HepG2 (cell line): ENCODE results near the gene STX1B. TPM values are rescaled to one million over a fixed set of nuclear protein-coding genes. Genes with fewer than 3 reads are reported as not detected.

Experiments
- ATAC-seq: fragments of 200-7000 bp; cut with Tn5 transposase; 3 replicates; pipeline ENCODE4 v1.9.1; 2020; ENCODE audit warnings: mild to moderate bottlenecking, moderate library complexity
- BruUV-seq: library from RNA; stranded (reverse); fragments of 400-500 nt; replicated peaks from 2 replicates; lab custom pipeline; 2021; lab: Mats Ljungman, UMichigan
- CTCF ChIA-PET: fragments of 300-600 bp; formaldehyde crosslinking; extraction: SDS; loops from one replicate; lab custom pipeline; 2021; ENCODE audit warnings: low total read pairs, inconsistent platforms, low intra/inter-chr PET ratio; lab: Yijun Ruan, JAX
- POLR2A ChIA-PET: fragments of 350-600 bp; sonication (Branson Sonifier 250); formaldehyde crosslinking; loops from one replicate; lab custom pipeline; 2020; ENCODE audit warnings: antibody characterized with exemption, inconsistent platforms; lab: Yijun Ruan, JAX
- DNase-seq: peaks from one replicate; pipeline ENCODE4 v3.0.0-alpha.2; 2015; ENCODE audit warnings: low spot score
- FAIRE-seq: peaks from 3 replicates; lab custom pipeline; 2011; peaks lifted over from hg19 to GRCh38; lab: Jason Lieb, UNC
- H2AFZ ChIP-seq: one replicate; pipeline ENCODE4 v1.6.1; 2011; ENCODE audit warnings: low read length, inconsistent platforms
- H3K27ac ChIP-seq: fragments of 300-600 bp; 3 replicates; pipeline ENCODE4 v1.8.0; 2011; ENCODE audit warnings: mixed run types, mild to moderate bottlenecking, mixed read lengths, low read length, inconsistent platforms; ENCODE audit not compliant: insufficient read depth; ENCODE audit errors: extremely low read length
- H3K27me3 ChIP-seq, 2 experiments: fragments of 200-600 bp in 1 of 2; 2 replicates in 1 of 2; 3 replicates in 1 of 2; pipeline versions ENCODE4 v1.6.0 to v1.8.0; 2011; ENCODE audit warnings: low read length in 2 of 2, mild to moderate bottlenecking in 2 of 2, moderate library complexity in 2 of 2, inconsistent platforms in 1 of 2; ENCODE audit not compliant: insufficient read depth in 2 of 2, control insufficient read depth in 1 of 2
- H3K36me3 ChIP-seq, 2 experiments: fragments of 200-600 bp in 1 of 2; replicated peaks in 1 of 2; 2 replicates in 1 of 2; 3 replicates in 1 of 2; pipeline versions ENCODE4 v1.5.1 to v1.8.0; 2011; ENCODE audit warnings: low read length in 2 of 2, inconsistent platforms in 1 of 2; ENCODE audit not compliant: insufficient read depth in 2 of 2, control insufficient read depth in 1 of 2
- H3K4me1 ChIP-seq: 2 replicates; pipeline ENCODE4 v1.5.1; 2012; ENCODE audit warnings: low read length, inconsistent platforms; ENCODE audit not compliant: insufficient read depth
- H3K4me2 ChIP-seq: 2 replicates; pipeline ENCODE4 v1.6.0; 2011; ENCODE audit warnings: low read depth, low read length, inconsistent platforms
- H3K4me3 ChIP-seq, 3 experiments: fragments of 200-600 bp in 1 of 3; sonication (generic), shearing (Covaris generic) in 1 of 3; replicated peaks in 1 of 3; 2 replicates each; pipeline ENCODE4 v1.5.1; 2011 to 2016; ENCODE audit warnings: low read length in 3 of 3, inconsistent platforms in 2 of 3, low read depth in 2 of 3, mild to moderate bottlenecking in 2 of 3, control low read depth in 1 of 3, mixed read lengths in 1 of 3; ENCODE audit not compliant: insufficient read depth in 1 of 3
- H3K79me2 ChIP-seq: one replicate; pipeline ENCODE4 v1.6.1; 2011; ENCODE audit warnings: low read length, inconsistent platforms; ENCODE audit not compliant: insufficient read depth
- H3K9ac ChIP-seq: 2 replicates; pipeline ENCODE4 v1.6.0; 2011; ENCODE audit warnings: mild to moderate bottlenecking, low read depth, low read length, inconsistent platforms; ENCODE audit not compliant: insufficient read depth
- H3K9me3 ChIP-seq: 2 replicates; pipeline ENCODE4 v1.5.1; 2012; ENCODE audit warnings: mild to moderate bottlenecking, low read length
- H4K20me1 ChIP-seq: 2 replicates; pipeline ENCODE4 v1.6.0; 2011; ENCODE audit warnings: inconsistent platforms, mild to moderate bottlenecking, low read length, moderate library complexity; ENCODE audit not compliant: insufficient read depth
- BCL3 ChIP-seq: sonication (generic); formaldehyde crosslinking; IDR thresholded peaks from 2 replicates; pipeline ENCODE4 v1.5.1; 2020; ENCODE audit warnings: mild to moderate bottlenecking, missing genetic modification reagents, moderate library complexity
- BHLHE40 ChIP-seq: IDR thresholded peaks from 2 replicates; pipeline ENCODE4 v1.6.1; 2011; ENCODE audit warnings: low read length, improper control_type of control experiment
- DNMT1 ChIP-seq: sonication (generic); formaldehyde crosslinking; IDR thresholded peaks from 2 replicates; pipeline ENCODE4 v1.5.1; 2020; ENCODE audit warnings: mild to moderate bottlenecking, missing genetic modification reagents
- ESRRA ChIP-seq: sonication (generic); formaldehyde crosslinking; IDR thresholded peaks from 2 replicates; pipeline ENCODE4 v1.5.1; 2020; ENCODE audit warnings: mild to moderate bottlenecking, low read depth, missing genetic modification reagents
- FOXK1 ChIP-seq: sonication (generic); formaldehyde crosslinking; IDR thresholded peaks from 2 replicates; pipeline ENCODE4 v1.4.0; 2020; ENCODE audit warnings: low read depth, missing genetic modification reagents, borderline replicate concordance
- HNF4A ChIP-seq: sonication (generic); formaldehyde crosslinking; IDR thresholded peaks from 2 replicates; pipeline ENCODE4 v1.4.0; 2020; ENCODE audit warnings: missing genetic modification reagents
- HNF4G ChIP-seq, 2 experiments: sonication (generic) in 1 of 2; formaldehyde crosslinking in 1 of 2; IDR thresholded peaks; 2 replicates each; pipeline versions ENCODE4 v1.4.0 to v1.6.1; 2011 to 2020; ENCODE audit warnings: borderline replicate concordance in 2 of 2, low read depth in 2 of 2, mild to moderate bottlenecking in 2 of 2, low read length in 1 of 2, missing genetic modification reagents in 1 of 2, moderate library complexity in 1 of 2
- JARID2 ChIP-seq: sonication (generic); formaldehyde crosslinking; IDR thresholded peaks from 2 replicates; pipeline ENCODE4 v1.8.1; 2023; ENCODE audit warnings: missing genetic modification reagents, inconsistent platforms; ENCODE audit not compliant: insufficient replicate concordance
- MTA3 ChIP-seq: sonication (generic); formaldehyde crosslinking; IDR thresholded peaks from 2 replicates; pipeline ENCODE4 v1.4.0; 2020; ENCODE audit warnings: missing genetic modification reagents
- NFIB ChIP-seq: sonication (generic); formaldehyde crosslinking; IDR thresholded peaks from 2 replicates; pipeline ENCODE4 v1.9.0; 2021; ENCODE audit warnings: missing genetic modification reagents, mild to moderate bottlenecking, borderline replicate concordance
- NR1H2 ChIP-seq: sonication (generic); formaldehyde crosslinking; IDR thresholded peaks from 2 replicates; pipeline ENCODE4 v1.8.1; 2022; ENCODE audit warnings: low read depth, missing genetic modification reagents, borderline replicate concordance
- SAP130 ChIP-seq: IDR thresholded peaks from 2 replicates; pipeline ENCODE4 v1.6.1; 2016; ENCODE audit warnings: low read depth
- SKIL ChIP-seq: sonication (generic); formaldehyde crosslinking; IDR thresholded peaks from 2 replicates; pipeline ENCODE4 v1.8.0; 2022; ENCODE audit warnings: missing genetic modification reagents, mild to moderate bottlenecking, moderate library complexity, borderline replicate concordance
- SOX6 ChIP-seq, 2 experiments: fragments of 450-650 bp in 1 of 2; sonication (generic) in 1 of 2; formaldehyde crosslinking in 1 of 2; IDR thresholded peaks; 2 replicates each; pipeline versions ENCODE4 v1.4.0 to v1.6.1; 2017 to 2020; ENCODE audit warnings: antibody characterized with exemption in 1 of 2, mild to moderate bottlenecking in 1 of 2, missing genetic modification reagents in 1 of 2
- TOE1 ChIP-seq: sonication (generic); formaldehyde crosslinking; IDR thresholded peaks from 2 replicates; pipeline ENCODE4 v1.4.0; 2020; ENCODE audit warnings: mild to moderate bottlenecking, missing genetic modification reagents
- ZNF704 ChIP-seq: sonication (generic); formaldehyde crosslinking; IDR thresholded peaks from 2 replicates; pipeline ENCODE4 v1.8.1; 2023; ENCODE audit warnings: mild to moderate bottlenecking, inconsistent platforms, moderate library complexity, missing genetic modification reagents, borderline replicate concordance
- ZNF766 ChIP-seq: sonication (generic); formaldehyde crosslinking; IDR thresholded peaks from 2 replicates; pipeline ENCODE4 v1.5.0; 2020; ENCODE audit warnings: missing genetic modification reagents, borderline replicate concordance
- ZNF776 ChIP-seq: sonication (generic); formaldehyde crosslinking; IDR thresholded peaks from 2 replicates; pipeline ENCODE4 v1.4.0; 2020; ENCODE audit warnings: mild to moderate bottlenecking, missing genetic modification reagents
- WGBS: methylation state at CpG from one replicate; pipeline ENCODE4 v1.1.6; 2017; ENCODE audit warnings: low lambda C conversion rate; 5-methylcytosine and 5-hydroxymethylcytosine counted together
- in situ Hi-C: cut with HindIII; loops from 2 replicates; pipeline ENCODE4 v1.10.0; 2017; ENCODE audit warnings: low pct_unique_long_range_greater_than_20kb; ENCODE audit not compliant: extremely low pct_ligation_motif_present
- intact Hi-C: fragments of 100-400 bp; cut with micrococcal nuclease; formaldehyde crosslinking; loops from one replicate; pipeline ENCODE4 v1.10.0; 2022; ENCODE audit not compliant: unreplicated experiment
- polyA plus RNA-seq, 8 experiments: library from polyadenylated mRNA; depleted of rRNA in 3 of 8; stranded (reverse) in 7 of 8; unstranded in 1 of 8; fragments of >200 nt; fragmentation: Illumina TruSeq in 4 of 8; extraction: Trizol in 4 of 8; gene quantifications; 2 replicates each; pipeline versions ENCODE4 v1.2.1 to v1.2.3, GENCODE V29; 2011 to 2016; ENCODE audit warnings: low read depth in 4 of 8, missing spikeins in 1 of 8, mixed read lengths in 1 of 8; ENCODE audit not compliant: insufficient read depth in 1 of 8
- total RNA-seq, 5 experiments: library from RNA; depleted of rRNA; stranded (reverse); fragments of >200 nt; fragmentation: Illumina TruSeq; extraction: Trizol; gene quantifications; 2 replicates each; pipeline ENCODE4 v1.2.3, GENCODE V29; 2016; ENCODE audit warnings: low read depth in 1 of 5

The STX1B gene
- total and polyA plus RNA-seq, 2 of the 13 experiments (the other 11 are each of a cell fraction or from before 2014, with no cell fraction given) = 2.1 to 3.0 TPM

GRCh38 chr16:31043352-31043751 is 32.9 kb upstream of the STX1B start:
- Histone ChIP-seq H3K4me1 (peaks cover 38% of the 10 kb centered on the region), H3K36me3 (peaks cover 0 to 7% of the 10 kb centered on the region in 2 experiments; a peak in 3 of 5 replicates), H2AFZ (no peak overlapping the region), H3K79me2 (no peaks in the 10 kb centered on the region), H3K9ac (no peak overlapping the region), H3K9me3 (no peaks in the 10 kb centered on the region), H3K27me3 (no peaks in the 10 kb centered on the region), H4K20me1 (no peaks in the 10 kb centered on the region), H3K4me2 (peak overlapping the region; percentile 1; the same call in 1 of the 2 replicates), H3K4me3 (no peak overlapping the region), H3K27ac (no peak overlapping the region)
- intact Hi-C loops = no loop called here
- ChIA-PET POLR2A (interaction anchor here (0.7 kb wide), 1 partner anchor 155 kb away, joined by 4 read pairs; no protein-coding TSS in a partner anchor), CTCF (no interaction called here)
- in situ Hi-C loops = no loop called here
- FAIRE-seq (peak; percentile 90), ATAC-seq (no peak; the same call in 2 of the 3 replicates), DNase-seq (peak; percentile 44)
- no TSS peak for BruUV-seq
- 43% methylated on average over 1 of the region's 1 CpG for WGBS
- TF ChIP-seq FOXK1 (CRISPR knock-in tag) (no peak), ZNF766 (no peak), TOE1 (CRISPR knock-in tag) (no peak), JARID2 (CRISPR knock-in tag) (no peak), ZNF776 (CRISPR knock-in tag) (no peak), MTA3 (no peak), NFIB (CRISPR knock-in tag) (no peak), SOX6 (IDR thresholded peaks at IDR 0.05) (no peak), SOX6 (CRISPR knock-in tag; IDR thresholded peaks at IDR 0.05) (0 out of 2 replicates have a peak, but pooled peaks have one; percentile 57), SKIL (CRISPR knock-in tag) (peak; percentile 23; the same call in 1 of the 2 replicates), ESRRA (CRISPR knock-in tag) (no peak; the same call in 1 of the 2 replicates), ZNF704 (CRISPR knock-in tag) (no peak), HNF4G (IDR thresholded peaks at IDR 0.05; ENCODE audit: borderline replicate concordance, low read depth, low read length) (peak; percentile 47), HNF4G (CRISPR knock-in tag; IDR thresholded peaks at IDR 0.05; ENCODE audit: borderline replicate concordance, low read depth) (no peak), DNMT1 (CRISPR knock-in tag) (no peak), SAP130 (CRISPR knock-in tag) (peak; percentile 44; the same call in 1 of the 2 replicates), BHLHE40 (no peak), HNF4A (CRISPR knock-in tag) (peak; percentile 80), BCL3 (no peak), NR1H2 (no peak)
